H1 (cell line): Measurements from ENCODE around the gene HTATSF1. TPM values are rescaled to one million over a fixed set of nuclear protein-coding genes. Genes with fewer than 3 reads are reported as not detected.

Experiments used
- CTCF ChIA-PET: fragments of 300-600 bp; sonication (Branson Sonifier 250); formaldehyde crosslinking; loops from one replicate; lab custom pipeline; 2021; ENCODE audit not compliant: partially characterized antibody; lab: Charles Lee
- POLR2A ChIA-PET: fragments of 300-600 bp; sonication (Branson Sonifier 250); formaldehyde crosslinking; loops from one replicate; lab custom pipeline; 2021; ENCODE audit warnings: inconsistent platforms; ENCODE audit not compliant: partially characterized antibody; lab: Charles Lee
- DNase-seq, 2 experiments: peaks; one replicate each; pipeline versions ENCODE4 v3.0.0 to v3.0.0-alpha.2; 2010 to 2022; ENCODE audit warnings: low spot score in 2 of 2, low read depth in 1 of 2, mixed read lengths in 1 of 2
- FAIRE-seq: peaks from 2 replicates; lab custom pipeline; 2011; peaks lifted over from hg19 to GRCh38; lab: Jason Lieb, UNC
- H2AFZ ChIP-seq: 2 replicates; pipeline ENCODE4 v1.8.1; 2012; ENCODE audit warnings: low read length, inconsistent platforms
- H2AK5ac ChIP-seq: 2 replicates; pipeline ENCODE4 v1.6.1; 2013; ENCODE audit warnings: low read depth, low read length
- H2BK120ac ChIP-seq: replicated peaks from 2 replicates; pipeline ENCODE3; 2013; ENCODE audit warnings: low read depth, low read length, inconsistent platforms
- H2BK12ac ChIP-seq: 2 replicates; pipeline ENCODE4 v1.6.1; 2013; ENCODE audit warnings: low read depth, low read length
- H2BK15ac ChIP-seq: 2 replicates; pipeline ENCODE4 v1.6.1; 2013; ENCODE audit warnings: low read length
- H2BK20ac ChIP-seq: 2 replicates; pipeline ENCODE4 v1.6.1; 2013; ENCODE audit warnings: low read length
- H2BK5ac ChIP-seq: 2 replicates; pipeline ENCODE4 v1.6.1; 2013; ENCODE audit warnings: low read depth, low read length
- H3K14ac ChIP-seq: 2 replicates; pipeline ENCODE4 v1.6.1; 2013; ENCODE audit warnings: inconsistent platforms; ENCODE audit not compliant: insufficient read length
- H3K18ac ChIP-seq: 2 replicates; pipeline ENCODE4 v1.6.1; 2013; ENCODE audit warnings: low read length; ENCODE audit errors: extremely low read depth
- H3K23ac ChIP-seq: 2 replicates; pipeline ENCODE4 v1.6.1; 2013; ENCODE audit warnings: inconsistent platforms; ENCODE audit not compliant: insufficient read length
- H3K23me2 ChIP-seq: 2 replicates; pipeline ENCODE4 v1.6.1; 2013; ENCODE audit warnings: low read depth, low read length
- H3K27ac ChIP-seq: 2 replicates; pipeline ENCODE4 v1.6.1; 2011; ENCODE audit warnings: low read depth, low read length, inconsistent platforms
- H3K27me3 ChIP-seq, 4 experiments: replicated peaks in 1 of 4; 1 replicate in 1 of 4; 2 replicates in 3 of 4; pipeline versions ENCODE4 v1.6.1 to v1.8.1; 2011 to 2013; ENCODE audit warnings: low read length in 3 of 4, mild to moderate bottlenecking in 3 of 4, inconsistent platforms in 2 of 4, mixed read lengths in 2 of 4, moderate library complexity in 1 of 4; ENCODE audit not compliant: control insufficient read depth in 3 of 4, insufficient read depth in 3 of 4; ENCODE audit errors: extremely low read depth in 1 of 4
- H3K36me3 ChIP-seq, 4 experiments: 2 replicates each; pipeline versions ENCODE4 v1.6.1 to v1.8.1; 2011 to 2013; ENCODE audit warnings: mild to moderate bottlenecking in 4 of 4, low read length in 3 of 4, moderate library complexity in 2 of 4, control low read depth in 1 of 4, inconsistent platforms in 1 of 4; ENCODE audit not compliant: insufficient read depth in 4 of 4, control insufficient read depth in 2 of 4
- H3K4ac ChIP-seq: replicated peaks from 2 replicates; pipeline ENCODE3; 2013; ENCODE audit warnings: low read length, low read depth, mixed read lengths, inconsistent platforms; ENCODE audit not compliant: insufficient read length
- H3K4me1 ChIP-seq, 4 experiments: replicated peaks in 1 of 4; 1 replicate in 1 of 4; 2 replicates in 3 of 4; pipeline versions ENCODE4 v1.6.1 to v1.8.1; 2011 to 2013; ENCODE audit warnings: low read length in 3 of 4, inconsistent platforms in 2 of 4, mixed read lengths in 1 of 4; ENCODE audit not compliant: insufficient read depth in 4 of 4, control insufficient read depth in 3 of 4
- H3K4me2 ChIP-seq, 2 experiments: 2 replicates each; pipeline versions ENCODE4 v1.6.1 to v1.8.1; 2011 to 2013; ENCODE audit warnings: low read depth in 2 of 2, low read length in 2 of 2, control low read depth in 1 of 2, inconsistent platforms in 1 of 2, mild to moderate bottlenecking in 1 of 2; ENCODE audit not compliant: insufficient read depth in 1 of 2
- H3K4me3 ChIP-seq, 4 experiments: fragments of 200-600, 300-600 bp in 1 of 4; sonication (generic), shearing (Covaris generic), sonication (Bioruptor Twin) in 1 of 4; 2 replicates each; pipeline versions ENCODE4 v1.5.1 to v1.8.1; 2011 to 2016; ENCODE audit warnings: low read length in 4 of 4, low read depth in 3 of 4, control low read depth in 2 of 4, inconsistent platforms in 2 of 4, mild to moderate bottlenecking in 2 of 4, mixed read lengths in 1 of 4, moderate library complexity in 1 of 4; ENCODE audit not compliant: insufficient read depth in 2 of 4; ENCODE audit errors: extremely low read depth in 1 of 4
- H3K56ac ChIP-seq: replicated peaks from 2 replicates; pipeline ENCODE3; 2013; ENCODE audit warnings: low read depth, mild to moderate bottlenecking, mixed read lengths, low read length, inconsistent platforms; ENCODE audit not compliant: insufficient read length
- H3K79me1 ChIP-seq: 2 replicates; pipeline ENCODE4 v1.6.1; 2013; ENCODE audit warnings: low read depth, low read length, control low read depth
- H3K79me2 ChIP-seq, 2 experiments: 2 replicates each; pipeline versions ENCODE4 v1.6.1 to v1.8.1; 2012 to 2013; ENCODE audit warnings: low read length in 2 of 2, mild to moderate bottlenecking in 2 of 2, inconsistent platforms in 1 of 2; ENCODE audit not compliant: insufficient read depth in 2 of 2, control insufficient read depth in 1 of 2
- H3K9ac ChIP-seq, 4 experiments: replicated peaks in 1 of 4; 1 replicate in 1 of 4; 2 replicates in 3 of 4; pipeline versions ENCODE4 v1.6.1 to v1.8.1; 2011 to 2013; ENCODE audit warnings: low read depth in 3 of 4, low read length in 3 of 4, control low read depth in 2 of 4, mild to moderate bottlenecking in 2 of 4, moderate library complexity in 2 of 4, inconsistent platforms in 1 of 4; ENCODE audit errors: extremely low read depth in 1 of 4
- H3K9me3 ChIP-seq, 2 experiments: 2 replicates each; pipeline versions ENCODE4 v1.6.1 to v1.8.1; 2012 to 2013; ENCODE audit warnings: mild to moderate bottlenecking in 2 of 2, moderate library complexity in 2 of 2, control low read depth in 1 of 2, inconsistent platforms in 1 of 2, low read depth in 1 of 2, low read length in 1 of 2, mixed read lengths in 1 of 2; ENCODE audit not compliant: insufficient read depth in 2 of 2
- H4K20me1 ChIP-seq, 2 experiments: replicated peaks in 1 of 2; 2 replicates each; pipeline versions ENCODE3 to v1.8.1; 2011 to 2013; ENCODE audit warnings: inconsistent platforms in 2 of 2, low read length in 2 of 2, mild to moderate bottlenecking in 1 of 2; ENCODE audit not compliant: insufficient read depth in 2 of 2, control insufficient read depth in 1 of 2
- H4K5ac ChIP-seq: 2 replicates; pipeline ENCODE4 v1.6.1; 2013; ENCODE audit warnings: low read length, low read depth, mixed read lengths, inconsistent platforms; ENCODE audit not compliant: insufficient read length
- H4K8ac ChIP-seq: 2 replicates; pipeline ENCODE4 v1.8.0; 2013; ENCODE audit warnings: mild to moderate bottlenecking, moderate library complexity, low read length, inconsistent platforms; ENCODE audit not compliant: insufficient read depth; ENCODE audit errors: extremely low read depth
- H4K91ac ChIP-seq: replicated peaks from 2 replicates; pipeline ENCODE3; 2013; ENCODE audit warnings: low read length, mixed read lengths, inconsistent platforms; ENCODE audit not compliant: insufficient read length
- E2F6 ChIP-seq: IDR thresholded peaks from 2 replicates; pipeline ENCODE4 v1.6.1; 2012; ENCODE audit warnings: inconsistent platforms
- WGBS, 2 experiments: shearing (Covaris generic) in 1 of 2; methylation state at CpG; one replicate each; pipeline versions ENCODE4 v1.1.6 to v1.1.7; 2013 to 2015; ENCODE audit warnings: low lambda C conversion rate in 2 of 2, mixed read lengths in 2 of 2, inconsistent platforms in 1 of 2, low coverage in 1 of 2, missing lambda C conversion rate in 1 of 2; ENCODE audit not compliant: insufficient replicate concordance in 2 of 2, insufficient coverage in 1 of 2, insufficient read length in 1 of 2; ENCODE audit errors: extremely low coverage in 1 of 2, missing lambda C conversion rate in 1 of 2; 5-methylcytosine and 5-hydroxymethylcytosine counted together
- polyA plus RNA-seq, 7 experiments: library from polyadenylated mRNA; depleted of rRNA in 3 of 7; stranded (reverse) in 5 of 7; unstranded in 2 of 7; fragments of >200 nt in 5 of 7; fragments of 200-250 nt in 2 of 7; gene quantifications; 1 replicate in 5 of 7; 2 replicates in 1 of 7; 4 replicates in 1 of 7; pipeline versions ENCODE4 v1.2.1 to v1.2.3, GENCODE V29; 2011 to 2013; ENCODE audit warnings: missing spikeins in 2 of 7, mixed read lengths in 2 of 7
- total RNA-seq: library from RNA; stranded (reverse); fragmentation: NEBNext Ultra II Directional; extraction: Animal tissue kit (Norgen Biotek cat#: 25700); gene quantifications from 2 replicates; pipeline ENCODE4 v1.2.1, GENCODE V29; 2021

HTATSF1 gene
- total and polyA plus RNA-seq, 2 of the 8 experiments (the other 6 are each of a cell fraction or from before 2014, with no cell fraction given), result 1.2 to 49.3 TPM

GRCh38 chrX:136538811-136539210, 41.4 kb downstream of the HTATSF1 start:
- no peak overlapping the region for H3K4me3 ChIP-seq
- no peak overlapping the region for H2BK15ac ChIP-seq
- DNase-seq, result no peak
- no peak overlapping the region for H2AK5ac ChIP-seq
- no peaks in the 10 kb centered on the region for H3K36me3 ChIP-seq
- no peak overlapping the region for H3K27ac ChIP-seq
- no peaks in the 10 kb centered on the region for H3K79me1 ChIP-seq
- H4K20me1 ChIP-seq, result no peaks in the 10 kb centered on the region
- no peak overlapping the region for H3K23ac ChIP-seq
- no peak overlapping the region for H3K9ac ChIP-seq
- no peaks in the 10 kb centered on the region for H3K79me2 ChIP-seq
- no peak for FAIRE-seq
- no peak overlapping the region for H4K91ac ChIP-seq
- no peaks in the 10 kb centered on the region for H3K23me2 ChIP-seq
- H4K8ac ChIP-seq, result no peak overlapping the region
- no peak overlapping the region for H3K56ac ChIP-seq
- no peak overlapping the region for H2BK20ac ChIP-seq
- no peaks in the 10 kb centered on the region for H3K27me3 ChIP-seq
- no peak overlapping the region for H3K4me2 ChIP-seq
- no peak overlapping the region for H3K14ac ChIP-seq
- H2BK12ac ChIP-seq, result no peak overlapping the region
- no peak overlapping the region for H3K18ac ChIP-seq
- ChIA-PET CTCF (interaction anchor here (1.3 kb wide), 2 partner anchors 16 to 17 kb away, joined by 3 read pairs; no protein-coding TSS in a partner anchor), POLR2A (no interaction called here)
- no peak overlapping the region for H4K5ac ChIP-seq
- H2BK120ac ChIP-seq, result no peak overlapping the region
- no peak overlapping the region for H3K4ac ChIP-seq
- 92% methylated on average over 2 of the region's 2 CpGs; no CpG with 5 or more reads in 1 of the 2 experiments for WGBS, 2 experiments
- H2AFZ ChIP-seq, result no peak overlapping the region
- no peaks in the 10 kb centered on the region for H3K4me1 ChIP-seq
- no peaks in the 10 kb centered on the region for H3K9me3 ChIP-seq
- no peak overlapping the region for H2BK5ac ChIP-seq
- no peak for TF ChIP-seq E2F6
